Stimulated activated CD8-positive, alpha-beta memory T cell treated with anti-CD3 and anti-CD28 coated beads, Interleukin-4, amount 100 ng/mL, for 1 hour (primary cell): Measurements from ENCODE around the gene NCLN.
A peak's percentile ranks its signal among the peaks of the same experiment; 100 is the strongest.
"Not testable (repeated sequence)": the region's sequence is repeated elsewhere in the genome, so short reads cannot be mapped to it uniquely, and the experiment has no call there.

Experiments
- DNase-seq, 2 donors: peaks; one replicate each; pipeline ENCODE4 v3.0.0-alpha.2; 2020; ENCODE audit warnings: low read depth in 2 of 2, low spot score in 1 of 2

The NCLN gene

DNA sequence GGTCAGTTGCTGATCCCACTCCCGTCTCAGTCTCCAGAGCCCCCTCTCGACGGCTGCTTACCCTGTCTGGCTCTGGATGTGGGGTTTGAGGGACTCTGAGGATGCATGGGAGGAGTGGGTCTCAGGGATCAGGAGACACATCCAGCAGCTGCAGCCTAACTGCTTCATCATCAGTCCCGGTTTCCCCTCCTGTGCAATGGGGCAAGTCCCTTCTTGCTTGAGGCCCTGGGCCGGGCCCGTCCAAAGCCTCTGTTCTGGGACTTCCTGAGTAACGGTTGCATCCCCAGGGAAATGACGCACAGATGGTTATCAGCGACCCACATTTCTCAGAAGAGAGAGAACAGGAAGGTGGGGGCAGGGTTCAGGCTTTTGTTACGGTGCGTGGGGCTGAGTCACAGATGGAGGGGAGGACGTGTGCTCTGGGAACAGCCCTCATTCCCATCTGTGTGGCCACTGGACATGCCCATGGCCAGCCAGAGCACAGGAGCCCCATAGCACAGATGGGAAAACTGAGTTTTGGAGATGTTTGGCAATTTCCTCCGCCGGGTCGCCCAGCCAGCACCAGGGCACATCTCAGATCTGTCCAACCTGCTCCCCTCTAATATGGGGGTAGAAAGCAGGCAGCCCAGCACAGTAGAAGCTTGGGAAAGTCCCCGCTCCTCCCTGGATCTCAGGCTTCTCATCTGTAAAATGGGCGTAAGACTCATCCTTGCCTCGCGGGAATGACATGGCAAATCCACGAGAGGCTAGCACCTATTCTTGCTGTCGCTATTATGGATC, 30.6 kb upstream of the NCLN start:
- DNase-seq = peak in 1 of 2 donors; percentile 65

DNA sequence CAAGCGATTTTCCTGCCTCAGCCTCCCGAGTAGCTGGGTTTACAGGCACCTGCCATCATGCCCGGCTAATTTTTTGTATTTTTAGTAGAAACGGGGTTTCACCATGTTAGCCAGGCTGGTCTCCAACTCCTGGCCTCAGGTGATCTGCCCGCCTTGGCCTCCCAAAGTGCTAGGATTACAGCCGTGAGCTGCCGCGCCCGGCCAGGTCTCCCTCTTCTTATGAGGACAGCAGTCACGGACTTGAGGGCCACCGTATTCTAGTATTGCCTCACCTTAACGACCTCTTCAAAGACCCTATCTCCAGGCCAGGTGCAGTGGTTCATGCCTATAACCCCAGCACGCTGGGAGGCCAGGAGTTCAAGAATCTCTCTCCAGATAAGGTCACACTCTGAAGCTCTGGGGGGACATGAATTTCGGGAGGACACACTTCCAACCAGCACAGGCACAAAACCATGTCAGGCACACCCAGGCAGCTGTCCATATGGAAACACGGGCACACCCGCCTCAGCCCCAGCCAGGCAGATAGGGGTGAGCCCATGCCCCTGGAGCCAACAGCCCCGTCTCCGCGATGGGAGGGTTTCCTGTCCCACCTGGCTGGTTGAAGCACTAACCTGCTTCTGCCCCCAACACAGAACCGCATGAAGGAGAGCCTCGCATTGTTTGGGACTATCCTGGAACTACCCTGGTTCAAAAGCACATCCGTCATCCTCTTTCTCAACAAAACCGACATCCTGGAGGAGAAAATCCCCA, 28.5 kb upstream of the NCLN start:
- no peak for DNase-seq

DNA sequence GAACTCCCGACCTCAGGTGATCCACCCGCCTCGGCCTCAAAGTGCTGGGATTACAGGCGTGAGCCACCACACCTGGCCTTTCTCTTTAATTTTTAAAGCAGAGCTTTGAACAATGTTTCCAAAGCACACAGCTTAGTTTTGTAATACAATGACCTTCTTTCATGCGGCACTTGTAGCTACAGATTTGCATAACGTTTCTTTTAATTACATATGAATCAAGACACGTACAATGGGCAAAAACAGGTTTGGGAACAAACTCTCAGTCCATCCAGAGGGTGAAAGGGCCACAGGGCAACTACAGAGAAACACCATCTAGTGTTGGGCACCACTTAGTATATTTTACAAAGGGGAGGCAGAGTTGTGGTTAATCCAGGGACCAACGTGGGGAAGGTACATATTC, 26.2 kb upstream of the NCLN start:
- no peak for DNase-seq

DNA sequence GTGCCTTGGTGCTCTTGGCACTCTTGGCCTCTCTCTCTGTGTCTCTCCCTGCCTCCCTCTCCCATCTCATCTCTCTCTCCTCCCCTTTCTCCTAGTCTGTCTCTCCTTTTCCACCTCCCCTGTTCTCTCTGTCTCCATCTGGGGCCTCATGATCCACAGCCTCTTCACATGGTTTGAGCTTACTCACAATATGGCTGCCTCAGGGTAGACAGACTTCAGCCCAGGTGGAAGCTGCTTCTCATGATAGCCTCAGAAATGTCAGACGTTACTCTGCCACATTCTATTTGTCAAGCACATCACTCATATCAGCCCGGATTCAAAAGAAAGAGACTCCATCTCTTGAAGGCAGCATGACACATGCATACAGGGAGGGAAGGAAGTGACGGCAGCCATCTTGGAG, 25.5 kb upstream of the NCLN start:
- no peak for DNase-seq

DNA sequence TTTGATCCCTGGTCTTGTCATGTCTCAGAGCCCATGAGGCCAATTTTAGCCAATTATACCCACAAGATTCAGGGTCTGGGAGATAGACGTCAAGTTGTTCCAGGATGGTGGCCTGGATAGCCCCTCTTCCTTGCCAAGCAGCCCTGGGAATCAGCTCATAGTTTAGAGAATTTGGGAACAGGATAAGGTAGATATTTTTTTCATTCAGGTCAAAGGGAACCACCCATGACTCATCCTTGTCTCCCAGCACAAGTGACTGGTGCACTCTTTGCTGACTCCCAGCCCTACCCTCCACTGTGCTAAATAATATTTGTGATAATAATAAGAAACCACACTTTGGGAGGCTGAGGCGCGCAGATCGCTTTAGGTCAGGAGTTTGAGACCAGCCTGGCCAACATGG, 24.3 kb upstream of the NCLN start:
- no peak for DNase-seq

DNA sequence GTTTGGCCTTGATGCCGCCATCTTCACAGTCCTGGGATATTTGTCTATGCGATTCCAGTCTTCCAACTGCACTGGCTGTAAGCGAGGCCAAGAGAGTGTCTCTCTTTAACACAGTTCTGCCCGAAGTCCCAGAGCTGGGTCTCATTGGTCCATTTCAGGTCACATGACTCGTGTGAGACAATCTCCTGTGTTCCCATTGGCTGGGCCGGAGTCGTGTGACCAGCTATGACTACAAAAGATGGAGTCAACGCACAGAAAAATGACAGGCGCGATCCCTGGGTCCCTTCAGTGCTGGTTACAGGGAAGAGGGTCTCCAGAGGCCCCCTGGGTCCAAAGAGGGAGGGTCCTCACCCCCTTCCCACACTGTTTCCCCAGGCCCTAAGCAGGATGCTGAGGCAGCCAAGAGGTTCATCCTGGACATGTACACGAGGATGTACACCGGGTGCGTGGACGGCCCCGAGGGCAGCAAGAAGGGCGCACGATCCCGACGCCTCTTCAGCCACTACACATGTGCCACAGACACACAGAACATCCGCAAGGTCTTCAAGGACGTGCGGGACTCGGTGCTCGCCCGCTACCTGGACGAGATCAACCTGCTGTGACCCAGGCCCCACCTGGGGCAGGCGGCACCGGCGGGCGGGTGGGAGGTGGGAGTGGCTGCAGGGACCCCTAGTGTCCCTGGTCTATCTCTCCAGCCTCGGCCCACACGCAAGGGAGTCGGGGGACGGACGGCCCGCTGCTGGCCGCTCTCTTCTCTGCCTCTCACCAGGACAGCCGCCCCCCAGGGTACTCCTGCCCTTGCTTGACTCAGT, 23.1 kb upstream of the NCLN start:
- DNase-seq = no peak

- peak; percentile 49 to 60 for DNase-seq
Measured at GRCh38 chr19:3163230-3163886, 22.4 kb upstream of the NCLN start.

DNA sequence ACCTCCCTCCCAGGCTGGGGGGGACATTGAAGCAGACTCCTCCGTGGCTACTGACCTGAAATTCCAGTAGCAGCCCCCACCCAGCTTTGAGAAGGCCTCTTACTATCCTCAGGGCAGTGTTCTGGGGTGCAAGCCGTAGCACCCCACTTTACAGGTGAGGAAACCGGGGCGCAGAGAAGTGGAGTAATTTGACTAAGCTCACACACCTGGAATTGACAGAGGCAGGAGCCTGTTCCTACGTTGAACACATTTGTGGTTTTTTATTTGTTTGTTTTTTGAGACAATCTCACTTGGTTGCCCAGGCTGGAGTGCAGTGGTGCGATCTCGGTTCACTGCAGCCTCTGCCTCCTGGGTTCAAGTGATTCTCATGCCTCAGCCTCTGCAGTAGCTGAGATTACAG, 21.8 kb upstream of the NCLN start:
- no peak for DNase-seq

DNA sequence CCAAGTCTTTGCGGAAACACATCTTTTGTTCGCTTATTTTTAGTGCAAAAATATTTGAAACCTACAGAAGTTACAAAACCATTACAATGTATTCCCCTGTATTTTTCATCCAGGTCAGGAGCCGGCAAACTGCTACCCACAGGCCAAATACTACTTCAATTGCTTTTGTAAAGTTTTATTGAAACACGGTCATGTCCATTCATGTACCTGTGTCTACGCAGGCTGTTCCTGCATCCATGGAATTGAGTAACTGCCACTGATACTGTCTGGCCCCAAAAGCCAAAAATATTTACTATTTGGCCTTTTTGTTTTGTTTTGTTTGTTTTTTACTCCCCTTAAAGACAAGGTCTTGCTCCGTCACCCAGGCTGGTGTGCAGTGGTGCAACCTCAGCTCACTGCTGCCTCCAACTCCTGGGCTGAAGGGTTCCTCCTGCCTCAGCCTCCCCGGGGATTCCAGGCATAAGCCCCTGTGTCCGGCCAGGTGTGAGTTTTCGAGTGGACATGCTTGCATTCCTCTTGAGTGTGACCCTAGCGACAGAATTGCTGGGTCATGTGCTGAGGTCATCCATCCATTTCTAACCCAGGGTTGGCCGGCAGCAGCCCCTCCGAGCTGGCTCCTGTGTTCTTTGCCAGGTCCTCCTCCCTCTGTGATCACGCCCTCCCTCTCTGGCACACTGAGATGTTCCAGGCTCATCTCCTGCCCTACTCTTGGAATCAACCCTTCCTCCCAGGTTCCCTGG, 18.0 kb upstream of the NCLN start:
- no peak for DNase-seq

- no peak for DNase-seq
Measured at GRCh38 chr19:3171894-3172672, 13.6 kb upstream of the NCLN start.

DNA sequence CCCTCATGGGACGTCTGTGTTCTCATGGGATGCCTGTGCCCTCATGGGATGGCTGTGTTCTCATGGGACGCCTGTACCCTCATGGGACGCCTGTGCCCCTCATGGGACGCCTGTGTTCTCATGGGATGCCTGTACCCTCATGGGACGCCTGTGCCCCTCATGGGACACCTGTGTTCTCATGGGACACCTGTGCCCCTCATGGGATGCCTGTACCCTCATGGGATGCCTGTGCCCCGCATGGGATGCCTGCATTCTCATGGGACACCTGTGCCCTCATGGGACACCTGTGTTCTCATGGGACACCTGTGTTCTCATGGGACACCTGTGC, 13.1 kb upstream of the NCLN start:
- DNase-seq = not testable (repeated sequence)

DNA sequence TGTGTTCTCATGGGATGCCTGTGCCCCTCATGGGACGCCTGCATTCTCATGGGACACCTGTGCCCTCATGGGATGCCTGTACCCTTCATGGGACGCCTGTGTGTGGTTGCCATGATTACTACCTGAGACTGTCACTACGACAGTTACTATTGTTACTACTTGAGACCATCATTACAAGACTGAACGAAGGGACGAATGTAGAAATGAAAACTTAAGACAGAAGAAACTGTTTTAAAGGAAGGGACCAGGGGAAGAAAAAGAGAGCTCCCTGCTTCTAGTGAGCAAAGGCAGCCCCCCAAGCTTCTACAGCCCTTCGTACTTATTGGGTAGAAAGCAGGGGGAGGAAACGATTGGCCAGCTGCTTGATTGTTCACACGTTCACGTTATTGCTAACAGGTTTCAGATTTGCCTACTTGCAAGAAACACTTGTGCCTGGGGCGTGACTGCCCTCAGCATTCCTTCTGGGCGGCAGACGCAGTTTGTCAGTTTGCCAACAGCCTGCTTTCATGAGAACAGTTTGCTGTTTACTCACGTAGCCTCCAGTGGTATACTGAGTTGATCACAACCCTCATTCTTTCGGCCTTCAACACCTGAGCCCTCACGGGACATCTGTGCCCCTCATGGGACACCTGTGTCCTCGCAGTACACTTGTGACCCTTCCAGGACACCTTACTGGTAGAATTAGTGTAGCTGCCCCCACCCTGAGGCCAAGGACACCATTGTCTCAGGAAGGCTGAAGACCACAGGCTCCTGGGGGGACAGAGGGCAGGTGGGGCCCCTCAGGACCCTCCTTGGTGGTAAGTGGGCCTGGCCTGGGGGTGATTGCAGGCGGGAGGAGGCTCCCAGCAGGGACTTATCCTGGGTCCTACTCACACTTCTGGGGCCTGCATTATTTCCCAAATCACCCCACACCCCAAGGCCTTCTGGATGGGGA, 9.7 kb upstream of the NCLN start:
- DNase-seq = no peak

- peak; percentile 48 to 56 for DNase-seq
Measured at GRCh38 chr19:3176715-3177501, 8.8 kb upstream of the NCLN start.

GRCh38 chr19:3178377-3178972, 7.3 kb upstream of the NCLN start, which contains the start of gene S1PR4:
S1PR4 (plus strand) TSS chr19:3178769; CDS start chr19:3178793, 24 bp downstream.
- DNase-seq = peak in 1 of 2 donors; percentile 47

DNA sequence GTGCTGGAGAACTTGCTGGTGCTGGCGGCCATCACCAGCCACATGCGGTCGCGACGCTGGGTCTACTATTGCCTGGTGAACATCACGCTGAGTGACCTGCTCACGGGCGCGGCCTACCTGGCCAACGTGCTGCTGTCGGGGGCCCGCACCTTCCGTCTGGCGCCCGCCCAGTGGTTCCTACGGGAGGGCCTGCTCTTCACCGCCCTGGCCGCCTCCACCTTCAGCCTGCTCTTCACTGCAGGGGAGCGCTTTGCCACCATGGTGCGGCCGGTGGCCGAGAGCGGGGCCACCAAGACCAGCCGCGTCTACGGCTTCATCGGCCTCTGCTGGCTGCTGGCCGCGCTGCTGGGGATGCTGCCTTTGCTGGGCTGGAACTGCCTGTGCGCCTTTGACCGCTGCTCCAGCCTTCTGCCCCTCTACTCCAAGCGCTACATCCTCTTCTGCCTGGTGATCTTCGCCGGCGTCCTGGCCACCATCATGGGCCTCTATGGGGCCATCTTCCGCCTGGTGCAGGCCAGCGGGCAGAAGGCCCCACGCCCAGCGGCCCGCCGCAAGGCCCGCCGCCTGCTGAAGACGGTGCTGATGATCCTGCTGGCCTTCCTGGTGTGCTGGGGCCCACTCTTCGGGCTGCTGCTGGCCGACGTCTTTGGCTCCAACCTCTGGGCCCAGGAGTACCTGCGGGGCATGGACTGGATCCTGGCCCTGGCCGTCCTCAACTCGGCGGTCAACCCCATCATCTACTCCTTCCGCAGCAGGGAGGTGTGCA, 6.6 kb upstream of the NCLN start:
- DNase-seq = no peak

- no peak for DNase-seq
Measured at GRCh38 chr19:3179739-3180293, 5.9 kb upstream of the NCLN start.
